ENCODE measurements around the gene GRHL1.

GRHL1 gene

DNA sequence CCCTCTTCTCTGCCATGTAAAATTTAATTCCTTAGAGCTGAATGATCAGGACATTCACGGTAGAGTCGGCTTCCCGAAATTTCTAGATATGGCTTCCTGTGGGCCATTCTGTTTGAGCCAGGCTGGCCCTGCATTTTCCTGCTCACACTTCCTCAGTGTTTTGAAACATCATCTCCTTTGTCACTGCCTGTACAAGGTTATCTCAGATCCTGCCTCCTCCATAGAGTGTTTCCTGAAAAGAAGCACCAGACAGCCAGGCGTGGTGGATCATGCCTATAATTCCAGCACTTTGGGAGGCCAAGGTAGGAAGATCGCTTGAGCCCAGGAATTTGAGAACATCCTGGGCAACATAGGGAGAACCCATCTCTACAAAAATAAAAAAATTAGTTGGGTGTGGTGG is 43.6 kb downstream of the GRHL1 start:
- Mint-ChIP-seq H3K9me3 (no peaks in the 10 kb centered on the region), H3K36me3 (ENCODE audit: low read depth) (peaks cover 6% of the 10 kb centered on the region), H3K4me3 (no peak overlapping the region), H3K4me1 (peaks cover 37% of the 10 kb centered on the region), H3K27ac (no peak overlapping the region), H3K27me3 (ENCODE audit: low read depth) (peaks cover 16% of the 10 kb centered on the region)
- TF ChIP-seq CTCF (IDR thresholded peaks at IDR 0.05; ENCODE audit: unreplicated experiment in 3 of 3): no peak

GRCh38 chr2:9996321-9996720 is 44.8 kb downstream of the GRHL1 start:
- H3K4me3 Mint-ChIP-seq: no peak overlapping the region
- peaks cover 16% of the 10 kb centered on the region for H3K27me3 Mint-ChIP-seq (ENCODE audit: low read depth)
- H3K27ac Mint-ChIP-seq: no peak overlapping the region
- peaks cover 30% of the 10 kb centered on the region for H3K4me1 Mint-ChIP-seq
- TF ChIP-seq CTCF (IDR thresholded peaks at IDR 0.05; ENCODE audit: unreplicated experiment in 3 of 3): no peak
- peaks cover 6% of the 10 kb centered on the region for H3K36me3 Mint-ChIP-seq (ENCODE audit: low read depth)
- H3K9me3 Mint-ChIP-seq: no peaks in the 10 kb centered on the region

- no peak overlapping the region for H3K27ac Mint-ChIP-seq
- H3K36me3 Mint-ChIP-seq (ENCODE audit: low read depth): peaks cover 6% of the 10 kb centered on the region
- H3K27me3 Mint-ChIP-seq (ENCODE audit: low read depth): peaks cover 12% of the 10 kb centered on the region
- no peak overlapping the region for H3K4me3 Mint-ChIP-seq
- H3K9me3 Mint-ChIP-seq: no peaks in the 10 kb centered on the region
- H3K4me1 Mint-ChIP-seq: peaks cover 19% of the 10 kb centered on the region
- no peak for TF ChIP-seq CTCF (IDR thresholded peaks at IDR 0.05; ENCODE audit: unreplicated experiment in 3 of 3)
These were observed 46.4 kb downstream of the GRHL1 start for GRCh38 chr2:9997936-9998335.

DNA sequence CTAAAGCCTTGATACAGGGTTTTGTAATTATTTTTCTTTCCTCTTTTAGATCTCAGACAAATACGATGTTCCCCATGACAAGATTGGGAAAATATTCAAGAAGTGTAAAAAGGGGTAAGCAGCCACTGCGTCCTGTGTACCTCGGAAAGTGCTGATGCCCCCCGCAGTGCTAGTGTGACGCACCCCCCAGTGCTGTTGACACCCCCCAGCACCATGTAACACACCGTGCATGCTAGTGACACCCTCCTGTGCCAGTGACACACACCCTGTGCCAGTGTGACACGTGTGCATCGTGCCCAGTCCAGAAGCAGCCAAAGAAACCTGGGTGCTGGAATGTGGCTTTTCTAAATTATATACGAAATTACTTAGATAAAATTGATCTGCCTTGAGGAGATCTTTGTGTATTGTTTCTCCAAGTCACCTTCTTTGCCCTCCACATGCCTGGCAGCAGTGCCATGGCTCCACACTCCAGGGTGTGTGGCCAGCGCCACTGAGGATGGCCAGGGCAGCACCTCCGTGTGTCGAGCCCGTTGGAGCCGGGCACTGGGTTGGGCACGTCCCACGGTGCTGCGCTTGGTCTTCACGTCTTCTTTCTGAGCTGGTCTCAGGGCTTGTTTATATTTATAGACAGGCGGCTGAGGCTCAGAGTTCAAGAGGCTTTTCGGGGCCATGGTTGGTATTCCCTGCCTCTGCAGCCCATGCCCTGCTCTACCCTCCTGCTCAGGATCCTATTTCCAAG is 47.6 kb downstream of the GRHL1 start:
- no peak for TF ChIP-seq CTCF (IDR thresholded peaks at IDR 0.05; ENCODE audit: unreplicated experiment in 3 of 3)
- no peak overlapping the region for H3K4me3 Mint-ChIP-seq
- no peak overlapping the region for H3K27ac Mint-ChIP-seq
- peaks cover 18% of the 10 kb centered on the region for H3K27me3 Mint-ChIP-seq (ENCODE audit: low read depth)
- peaks cover 6% of the 10 kb centered on the region for H3K36me3 Mint-ChIP-seq (ENCODE audit: low read depth)
- no peaks in the 10 kb centered on the region for H3K9me3 Mint-ChIP-seq
- H3K4me1 Mint-ChIP-seq: peaks cover 11% of the 10 kb centered on the region

DNA sequence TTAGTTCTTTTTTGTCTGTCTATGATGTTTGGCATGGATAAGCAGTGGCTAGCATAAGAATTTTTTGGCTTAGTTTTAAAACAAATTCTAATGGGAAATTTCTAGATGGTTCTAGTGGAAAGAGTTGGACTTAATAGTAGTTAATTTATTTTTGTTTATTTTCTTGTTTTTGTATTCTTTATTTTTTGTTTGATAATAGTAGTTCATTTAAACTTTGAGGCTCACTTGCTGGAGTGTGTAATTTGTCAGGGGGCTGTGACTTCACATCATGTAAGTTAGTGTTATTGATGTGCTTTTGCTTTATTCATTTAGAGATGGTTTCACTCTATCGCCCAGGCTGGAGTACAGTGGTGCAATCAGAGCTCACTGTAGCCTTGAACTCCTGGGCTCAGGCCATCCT is 48.2 kb downstream of the GRHL1 start:
- H3K27me3 Mint-ChIP-seq (ENCODE audit: low read depth): peaks cover 18% of the 10 kb centered on the region
- no peak overlapping the region for H3K27ac Mint-ChIP-seq
- TF ChIP-seq CTCF (IDR thresholded peaks at IDR 0.05; ENCODE audit: unreplicated experiment in 3 of 3): no peak
- no peaks in the 10 kb centered on the region for H3K9me3 Mint-ChIP-seq
- H3K36me3 Mint-ChIP-seq (ENCODE audit: low read depth): peaks cover 5% of the 10 kb centered on the region
- peaks cover 10% of the 10 kb centered on the region for H3K4me1 Mint-ChIP-seq
- H3K4me3 Mint-ChIP-seq: no peak overlapping the region

DNA sequence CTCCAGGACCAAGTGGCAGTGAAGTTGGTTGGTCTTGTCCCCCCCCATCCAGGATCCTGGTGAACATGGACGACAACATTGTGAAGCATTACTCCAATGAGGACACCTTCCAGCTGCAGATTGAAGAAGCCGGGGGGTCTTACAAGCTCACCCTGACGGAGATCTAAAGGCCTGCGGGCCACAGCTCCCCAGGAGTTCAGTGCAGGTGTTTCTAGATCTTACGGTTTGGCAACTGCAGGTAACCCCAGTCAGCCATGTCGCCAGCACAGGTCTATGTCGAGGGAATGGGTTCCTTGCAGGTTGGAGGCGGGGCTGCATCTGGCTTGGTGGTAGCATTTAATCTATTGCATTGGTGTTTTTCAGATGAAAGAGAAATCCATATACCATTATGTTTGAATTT is 49.0 kb downstream of the GRHL1 start:
- peaks cover 20% of the 10 kb centered on the region for H3K27me3 Mint-ChIP-seq (ENCODE audit: low read depth)
- peaks cover 5% of the 10 kb centered on the region for H3K4me1 Mint-ChIP-seq
- no peaks in the 10 kb centered on the region for H3K36me3 Mint-ChIP-seq (ENCODE audit: low read depth)
- H3K9me3 Mint-ChIP-seq: no peaks in the 10 kb centered on the region
- no peak overlapping the region for H3K4me3 Mint-ChIP-seq
- H3K27ac Mint-ChIP-seq: no peak overlapping the region
- no peak for TF ChIP-seq CTCF (IDR thresholded peaks at IDR 0.05; ENCODE audit: unreplicated experiment in 3 of 3)
